Measurements from ENCODE around the gene CEP152. TPM values are rescaled to one million over a fixed set of nuclear protein-coding genes. Genes with fewer than 3 reads are reported as not detected.

The CEP152 gene
- total RNA-seq, 1 donor from 2014 or later, result 191 TPM

DNA sequence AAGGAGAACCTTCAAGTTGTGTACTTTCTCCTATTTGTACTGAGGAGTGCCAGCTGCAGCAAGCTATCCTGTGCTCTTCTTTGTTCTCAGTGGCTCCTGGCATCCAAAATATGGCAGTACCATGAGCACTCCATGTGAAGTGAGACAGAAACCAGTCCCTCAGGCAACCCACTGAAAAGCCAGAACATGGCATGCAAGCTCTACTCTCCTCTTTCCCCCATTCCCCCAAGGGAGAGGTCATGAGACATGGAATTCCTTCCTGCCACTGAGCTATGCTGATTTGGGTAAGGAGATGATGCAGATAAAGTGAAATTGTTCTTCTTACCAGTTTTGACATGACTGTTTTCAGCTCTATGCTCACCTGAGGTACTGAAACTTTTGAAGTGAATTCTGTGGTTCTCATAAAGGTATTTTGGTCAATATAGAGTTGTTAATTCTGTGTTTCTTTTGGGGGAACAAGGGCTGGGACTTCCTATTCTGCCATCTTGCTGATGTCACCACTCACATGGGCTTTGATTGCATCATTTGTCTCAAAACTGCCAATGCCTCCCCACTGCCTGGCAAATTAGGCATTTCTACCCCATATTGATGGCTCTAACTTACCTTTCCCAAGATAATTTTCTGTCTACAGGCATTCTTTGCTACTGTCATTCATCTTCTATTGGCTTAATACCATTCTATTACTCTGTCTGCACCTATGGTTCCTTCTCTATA is 22.8 kb upstream of the CEP152 start:
- Histone ChIP-seq H4K20me1 (ENCODE audit: low read depth) (no peaks in the 10 kb centered on the region), H3K27me3 (no peaks in the 10 kb centered on the region), H3K79me2 (ENCODE audit: low read depth) (no peaks in the 10 kb centered on the region), H2AFZ (replicated peaks) (no peak overlapping the region), H3K4me2 (no peak overlapping the region), H3K9me3 (ENCODE audit: low read depth) (no peaks in the 10 kb centered on the region), H3K4me3 (no peak overlapping the region), H3F3A (ENCODE audit: low read depth) (peaks cover 11% of the 10 kb centered on the region), H3K27ac (no peak overlapping the region), H3K4me1 (peaks cover 13% of the 10 kb centered on the region), H3K9ac (no peak overlapping the region), H3K36me3 (no peaks in the 10 kb centered on the region)
- Mint-ChIP-seq H3K4me3 (no peak overlapping the region), H3K27ac (no peak overlapping the region), H3K27me3 (ENCODE audit: insufficient read depth, low read depth) (no peaks in the 10 kb centered on the region), H3K9me3 (peaks cover 8% of the 10 kb centered on the region), H3K36me3 (peaks cover 2% of the 10 kb centered on the region), H3K4me1 (no peaks in the 10 kb centered on the region)
- DNase-seq (ENCODE audit: low spot score), result no peak
- TF ChIP-seq, protein P1, sequence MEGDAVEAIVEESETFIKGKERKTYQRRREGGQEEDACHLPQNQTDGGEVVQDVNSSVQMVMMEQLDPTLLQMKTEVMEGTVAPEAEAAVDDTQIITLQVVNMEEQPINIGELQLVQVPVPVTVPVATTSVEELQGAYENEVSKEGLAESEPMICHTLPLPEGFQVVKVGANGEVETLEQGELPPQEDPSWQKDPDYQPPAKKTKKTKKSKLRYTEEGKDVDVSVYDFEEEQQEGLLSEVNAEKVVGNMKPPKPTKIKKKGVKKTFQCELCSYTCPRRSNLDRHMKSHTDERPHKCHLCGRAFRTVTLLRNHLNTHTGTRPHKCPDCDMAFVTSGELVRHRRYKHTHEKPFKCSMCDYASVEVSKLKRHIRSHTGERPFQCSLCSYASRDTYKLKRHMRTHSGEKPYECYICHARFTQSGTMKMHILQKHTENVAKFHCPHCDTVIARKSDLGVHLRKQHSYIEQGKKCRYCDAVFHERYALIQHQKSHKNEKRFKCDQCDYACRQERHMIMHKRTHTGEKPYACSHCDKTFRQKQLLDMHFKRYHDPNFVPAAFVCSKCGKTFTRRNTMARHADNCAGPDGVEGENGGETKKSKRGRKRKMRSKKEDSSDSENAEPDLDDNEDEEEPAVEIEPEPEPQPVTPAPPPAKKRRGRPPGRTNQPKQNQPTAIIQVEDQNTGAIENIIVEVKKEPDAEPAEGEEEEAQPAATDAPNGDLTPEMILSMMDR (IDR thresholded peaks at IDR 0.05), result no peak
- TF ChIP-seq EZH2phosphoT487 (IDR thresholded peaks at IDR 0.05) (no peak), EZH2 (IDR thresholded peaks at IDR 0.05) (no peak)

DNA sequence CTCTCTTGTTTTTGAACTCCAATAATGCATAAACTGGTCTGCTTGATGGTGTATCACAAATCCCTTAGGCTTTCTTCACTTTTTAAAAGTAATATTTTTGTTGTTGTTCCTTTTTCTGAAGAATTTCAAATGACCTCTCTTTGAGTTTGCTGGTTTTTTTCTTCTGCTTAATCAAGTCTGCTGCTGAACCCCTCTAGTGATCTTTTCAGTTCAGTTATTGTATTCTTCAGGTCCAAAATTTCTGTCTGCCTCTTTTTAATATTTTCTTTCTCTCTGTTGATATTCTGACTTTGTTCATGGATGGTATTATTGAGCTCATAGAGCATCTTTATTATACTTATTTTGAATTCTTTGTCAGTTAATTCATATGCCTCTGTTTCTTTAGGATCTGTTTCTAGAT is 21.8 kb upstream of the CEP152 start:
- H2AFZ ChIP-seq (replicated peaks), result no peak overlapping the region
- no peak for DNase-seq (ENCODE audit: low spot score)
- peaks cover 13% of the 10 kb centered on the region for H3K4me1 ChIP-seq
- H3F3A ChIP-seq (ENCODE audit: low read depth), result peaks cover 11% of the 10 kb centered on the region
- no peaks in the 10 kb centered on the region for H3K36me3 ChIP-seq
- Mint-ChIP-seq H3K27me3 (ENCODE audit: insufficient read depth, low read depth) (no peaks in the 10 kb centered on the region), H3K27ac (no peak overlapping the region), H3K36me3 (peaks cover 2% of the 10 kb centered on the region), H3K4me1 (no peaks in the 10 kb centered on the region), H3K4me3 (no peak overlapping the region), H3K9me3 (peaks cover 8% of the 10 kb centered on the region)
- no peaks in the 10 kb centered on the region for H3K79me2 ChIP-seq (ENCODE audit: low read depth)
- no peak overlapping the region for H3K27ac ChIP-seq
- no peak for TF ChIP-seq EZH2phosphoT487 (IDR thresholded peaks at IDR 0.05)
- no peak for TF ChIP-seq EZH2 (IDR thresholded peaks at IDR 0.05)
- TF ChIP-seq, protein P1 (IDR thresholded peaks at IDR 0.05), result no peak
- H3K9ac ChIP-seq, result no peak overlapping the region
- H3K4me3 ChIP-seq, result no peak overlapping the region
- H3K4me2 ChIP-seq, result no peak overlapping the region
- H3K9me3 ChIP-seq (ENCODE audit: low read depth), result no peaks in the 10 kb centered on the region
- no peaks in the 10 kb centered on the region for H3K27me3 ChIP-seq
- no peaks in the 10 kb centered on the region for H4K20me1 ChIP-seq (ENCODE audit: low read depth)

GRCh38 chr15:48828906-48829305 is 18.0 kb upstream of the CEP152 start:
- no peak overlapping the region for H3K4me3 ChIP-seq
- H2AFZ ChIP-seq (replicated peaks), result no peak overlapping the region
- H3K27ac Mint-ChIP-seq, result no peak overlapping the region
- no peaks in the 10 kb centered on the region for H3K4me1 Mint-ChIP-seq
- TF ChIP-seq EZH2phosphoT487 (IDR thresholded peaks at IDR 0.05) (no peak), EZH2 (IDR thresholded peaks at IDR 0.05) (no peak)
- TF ChIP-seq, protein P1 (IDR thresholded peaks at IDR 0.05), result no peak
- no peaks in the 10 kb centered on the region for H3K9me3 ChIP-seq (ENCODE audit: low read depth)
- no peak overlapping the region for H3K4me2 ChIP-seq
- peaks cover 2% of the 10 kb centered on the region for H3K36me3 Mint-ChIP-seq
- no peaks in the 10 kb centered on the region for H3K79me2 ChIP-seq (ENCODE audit: low read depth)
- H3K27ac ChIP-seq, result no peak overlapping the region
- H3K27me3 Mint-ChIP-seq (ENCODE audit: insufficient read depth, low read depth), result no peaks in the 10 kb centered on the region
- DNase-seq (ENCODE audit: low spot score), result no peak
- peaks cover 8% of the 10 kb centered on the region for H3K9me3 Mint-ChIP-seq
- H3K4me1 ChIP-seq, result peaks cover under 1% of the 10 kb centered on the region
- H3K36me3 ChIP-seq, result no peaks in the 10 kb centered on the region
- H3K4me3 Mint-ChIP-seq, result no peak overlapping the region
- H4K20me1 ChIP-seq (ENCODE audit: low read depth), result no peaks in the 10 kb centered on the region
- no peaks in the 10 kb centered on the region for H3K27me3 ChIP-seq
- H3F3A ChIP-seq (ENCODE audit: low read depth), result peaks cover 3% of the 10 kb centered on the region
- no peak overlapping the region for H3K9ac ChIP-seq

Data from neural progenitor cell (in vitro differentiated cells).